RWPE1 (cell line): ENCODE results near the gene ARHGAP24.

Experiments used
- CTCF ChIA-PET: fragments of 350-600 bp; sonication (Branson Sonifier 250); formaldehyde crosslinking; extraction: SDS; loops from one replicate; lab custom pipeline; 2021; lab: Yijun Ruan, JAX
- POLR2A ChIA-PET: fragments of 400-600 bp; formaldehyde crosslinking; extraction: SDS; loops from one replicate; lab custom pipeline; 2020; ENCODE audit warnings: antibody characterized with exemption; ENCODE audit not compliant: low non-redundant PET; lab: Yijun Ruan, JAX
- DNase-seq: peaks from one replicate; pipeline ENCODE4 v3.0.0; 2012; ENCODE audit warnings: low spot score
- H3K27ac ChIP-seq: fragments of 450-650 bp; 2 replicates; pipeline ENCODE4 v1.5.1; 2017
- CTCF ChIP-seq: fragments of 450-650 bp; conservative IDR thresholded peaks from 2 replicates; pipeline ENCODE4 v1.5.1; 2017; ENCODE audit warnings: low read depth, mild to moderate bottlenecking

The ARHGAP24 gene

GRCh38 chr4:85860066-85860740, 385.3 kb downstream of the ARHGAP24 start:
- no peak for TF ChIP-seq CTCF
- no peak for DNase-seq
- ChIA-PET POLR2A (no interaction called here), CTCF (interaction anchor here (1.0 kb wide), 1 partner anchor 9 kb away, joined by 4 read pairs; no protein-coding TSS in a partner anchor)
- no peak overlapping the region for H3K27ac ChIP-seq

GRCh38 chr4:85861064-85861765, 386.3 kb downstream of the ARHGAP24 start:
- ChIA-PET POLR2A (no interaction called here), CTCF (no interaction called here)
- DNase-seq: no peak
- TF ChIP-seq CTCF: no peak
- H3K27ac ChIP-seq: no peak overlapping the region

GRCh38 chr4:85862896-85863295, 387.9 kb downstream of the ARHGAP24 start:
- CTCF ChIA-PET: interaction anchor here (1.5 kb wide), 1 partner anchor 16 kb away, joined by 3 read pairs; no protein-coding TSS in a partner anchor
- POLR2A ChIA-PET: no interaction called here
- DNase-seq: no peak
- H3K27ac ChIP-seq: no peak overlapping the region
- TF ChIP-seq CTCF: no peak

- ChIA-PET CTCF (no interaction called here), POLR2A (no interaction called here)
- no peak for TF ChIP-seq CTCF
- DNase-seq: no peak
- H3K27ac ChIP-seq: no peak overlapping the region
These were observed 389.6 kb downstream of the ARHGAP24 start for GRCh38 chr4:85864259-85865205.

GRCh38 chr4:85865256-85865655, 390.3 kb downstream of the ARHGAP24 start:
- no peak for TF ChIP-seq CTCF
- POLR2A ChIA-PET: no interaction called here
- no peak overlapping the region for H3K27ac ChIP-seq
- DNase-seq: no peak
- CTCF ChIA-PET: no interaction called here

GRCh38 chr4:85866508-85866907, 391.6 kb downstream of the ARHGAP24 start:
- ChIA-PET POLR2A (no interaction called here), CTCF (interaction anchor here (0.7 kb wide), 1 partner anchor 74 kb away, joined by 4 read pairs; no protein-coding TSS in a partner anchor)
- no peak for DNase-seq
- no peak overlapping the region for H3K27ac ChIP-seq
- no peak for TF ChIP-seq CTCF
